ENCODE measurements around the gene MTX2.
A peak's percentile ranks its signal among the peaks of the same experiment; 100 is the strongest.

MTX2 gene

DNA sequence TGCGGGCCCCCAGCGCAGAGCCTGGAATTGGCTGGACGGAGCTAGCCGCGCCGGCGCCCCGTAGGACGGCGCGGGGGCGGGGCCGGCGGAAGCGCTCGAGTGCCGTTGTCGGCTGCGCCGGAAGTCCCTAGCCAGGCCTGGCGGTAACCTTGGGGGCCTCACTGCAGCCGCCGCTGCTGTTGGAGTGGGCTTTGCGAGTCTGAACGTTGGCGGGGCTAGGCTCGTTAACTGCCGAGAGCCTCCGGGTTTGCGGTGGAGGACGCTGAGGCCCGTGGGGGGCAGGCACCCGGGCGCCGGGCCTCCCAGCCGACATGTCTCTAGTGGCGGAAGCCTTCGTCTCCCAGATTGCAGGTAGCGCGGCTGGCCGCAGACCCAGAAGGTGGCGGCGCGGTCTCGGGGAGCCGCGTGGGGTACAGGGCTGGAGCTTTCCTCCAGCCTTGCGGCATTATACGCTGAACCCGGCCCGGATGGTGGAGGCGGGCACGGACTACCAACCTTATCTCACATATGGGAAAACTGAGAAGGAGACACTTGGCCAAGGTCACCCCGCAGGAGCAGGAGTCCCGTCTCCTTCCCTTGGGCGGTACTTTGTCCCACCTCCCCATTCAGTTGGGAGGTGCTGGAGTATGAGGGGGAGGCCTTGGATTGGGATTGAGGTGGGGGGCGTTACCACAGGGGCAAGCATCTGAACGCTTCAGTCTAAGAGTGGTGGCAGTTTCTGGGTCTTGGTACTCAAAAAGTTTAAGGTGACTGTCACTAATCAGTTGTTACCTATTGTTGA, at the start of gene MTX2:
TSS of gene MTX2 (plus strand) at position 124 of the 781 bp plus-strand sequence. CDS start at position 312, 188 bp downstream.
- peak; percentile 27 for DNase-seq (ENCODE audit: low read depth)

DNA sequence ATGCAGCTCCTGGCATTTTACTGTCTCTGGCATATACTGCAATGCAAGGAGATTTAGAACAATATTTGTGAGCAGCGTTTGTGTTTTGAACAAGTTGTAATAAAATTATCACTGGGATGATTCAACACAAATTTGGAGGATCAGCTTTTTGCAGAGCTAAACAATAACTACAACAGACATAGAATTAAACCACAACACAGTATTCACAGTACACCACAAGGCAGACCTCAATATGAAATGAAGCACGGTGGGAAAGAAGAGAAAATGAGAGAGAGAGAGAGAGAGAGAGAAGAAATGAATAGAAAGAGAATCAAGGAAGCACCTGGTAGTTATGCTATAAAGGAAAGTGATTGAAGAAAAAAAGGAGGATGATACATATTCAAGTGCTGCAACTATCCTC, 41.4 kb upstream of the MTX2 start:
- DNase-seq (ENCODE audit: low read depth) = no peak

DNA sequence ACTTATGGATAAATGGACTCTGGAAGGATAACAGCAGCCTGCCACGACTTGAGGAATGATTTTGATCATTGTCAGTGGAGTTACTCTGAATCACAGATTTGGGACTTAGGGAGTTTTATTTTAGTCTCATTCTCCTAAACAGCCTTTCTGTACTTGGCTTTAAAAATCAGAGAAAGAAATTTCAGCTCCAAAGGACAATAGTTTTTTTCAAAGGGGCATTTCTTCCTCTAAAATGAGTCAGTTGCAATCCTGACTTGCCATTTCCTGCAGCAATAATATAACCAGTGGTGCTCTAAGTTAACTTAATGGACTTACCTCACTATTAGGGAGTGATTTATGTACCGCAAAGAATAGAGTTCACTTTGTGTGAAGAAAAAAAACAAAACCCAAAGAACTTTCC, 35.1 kb upstream of the MTX2 start:
- DNase-seq (ENCODE audit: low read depth) = no peak

DNA sequence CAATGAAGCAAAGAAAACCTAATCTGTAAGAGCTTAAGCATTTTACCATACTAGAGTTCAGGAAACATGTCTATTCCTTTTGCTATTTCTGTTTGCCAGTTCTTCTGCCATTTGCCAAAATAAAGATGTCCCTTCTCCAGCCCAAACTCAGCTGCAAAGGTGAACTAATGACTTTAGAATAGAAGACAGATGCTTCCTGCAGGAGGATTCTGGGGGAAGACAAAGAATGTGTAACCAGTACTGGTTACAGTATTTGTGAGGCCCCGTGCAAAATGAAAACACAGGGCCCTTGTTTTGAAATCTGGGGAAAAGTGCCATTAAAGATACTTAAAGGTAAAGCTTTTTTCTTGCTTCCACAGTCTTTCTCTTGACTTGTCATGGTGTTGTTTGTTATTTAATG, 34.3 kb upstream of the MTX2 start:
- DNase-seq (ENCODE audit: low read depth) = no peak

DNA sequence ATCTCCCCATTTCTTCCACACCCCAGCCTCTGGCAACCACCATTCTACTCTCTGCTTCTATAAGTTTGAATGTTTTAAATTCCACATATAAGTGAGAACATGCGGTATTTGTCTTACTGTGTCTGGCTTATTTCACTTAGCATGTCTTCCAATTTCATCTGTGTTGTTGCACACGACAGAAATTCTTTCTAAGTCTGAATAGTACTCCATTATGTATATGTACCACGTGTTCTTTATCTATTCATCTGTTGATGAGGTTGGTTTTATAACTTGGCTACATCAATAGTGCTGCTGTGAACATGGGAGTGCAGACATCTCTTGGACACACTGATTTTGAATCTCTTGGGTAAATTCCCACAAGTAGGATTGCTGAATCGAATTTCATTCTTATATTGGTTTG, 31.8 kb upstream of the MTX2 start:
- DNase-seq (ENCODE audit: low read depth) = no peak

DNA sequence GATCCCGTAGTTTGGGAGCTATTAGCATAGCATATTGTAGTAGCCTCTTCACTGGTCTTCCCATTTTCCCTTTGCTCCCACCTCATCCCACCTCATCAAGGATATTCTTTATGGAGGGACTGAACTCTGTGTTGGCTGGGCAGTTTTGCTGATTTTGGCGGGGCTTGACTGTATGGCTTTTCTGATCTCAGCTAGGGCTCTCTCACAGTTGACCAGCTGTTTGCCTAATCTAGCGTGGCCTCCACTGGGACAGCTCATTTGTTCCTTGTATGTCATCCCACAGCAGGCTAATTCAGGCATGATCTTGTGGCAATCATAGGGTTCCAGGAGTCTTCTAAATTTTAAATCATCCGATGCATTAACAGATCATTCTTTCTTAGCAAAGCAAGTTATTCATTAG, 30.2 kb upstream of the MTX2 start:
- DNase-seq (ENCODE audit: low read depth) = no peak

DNA sequence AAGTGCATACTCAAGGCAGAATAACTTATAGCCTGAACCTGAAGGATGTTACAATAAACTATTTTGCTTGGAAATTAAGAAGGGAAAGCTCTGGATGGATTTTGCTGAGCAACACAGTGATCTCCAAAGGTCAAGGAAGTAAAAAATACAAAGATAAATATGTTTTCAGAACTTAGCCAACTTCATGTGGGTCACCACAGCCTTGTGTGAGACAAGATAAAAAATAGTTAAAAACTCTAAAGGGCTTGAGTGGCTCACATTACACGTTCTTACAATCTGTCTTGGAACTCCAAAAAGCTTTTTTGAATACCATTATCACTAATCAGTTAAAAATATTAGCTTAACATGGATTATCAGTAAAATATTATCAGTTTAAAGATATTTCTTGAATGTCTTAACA, 28.9 kb upstream of the MTX2 start:
- DNase-seq (ENCODE audit: low read depth) = no peak

DNA sequence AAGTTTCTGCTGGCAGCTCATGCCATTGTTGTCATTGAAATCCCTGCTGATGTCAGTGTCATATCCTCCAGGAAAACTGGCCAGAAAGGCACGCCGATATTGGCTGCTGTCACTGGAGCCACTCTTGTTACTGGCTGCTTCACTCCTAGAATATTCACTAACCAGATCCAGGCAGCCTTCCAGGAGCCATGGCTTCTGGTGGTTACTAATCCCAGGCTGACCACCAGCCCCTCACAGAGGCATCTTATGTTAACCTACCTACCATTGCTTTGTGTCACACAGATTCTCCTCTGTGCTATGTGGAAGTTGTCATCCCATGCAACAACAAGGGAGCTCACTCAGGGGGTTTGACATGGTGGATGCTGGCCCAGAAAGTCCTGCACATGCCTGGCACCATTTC, 27.0 kb upstream of the MTX2 start:
- no peak for DNase-seq (ENCODE audit: low read depth)

DNA sequence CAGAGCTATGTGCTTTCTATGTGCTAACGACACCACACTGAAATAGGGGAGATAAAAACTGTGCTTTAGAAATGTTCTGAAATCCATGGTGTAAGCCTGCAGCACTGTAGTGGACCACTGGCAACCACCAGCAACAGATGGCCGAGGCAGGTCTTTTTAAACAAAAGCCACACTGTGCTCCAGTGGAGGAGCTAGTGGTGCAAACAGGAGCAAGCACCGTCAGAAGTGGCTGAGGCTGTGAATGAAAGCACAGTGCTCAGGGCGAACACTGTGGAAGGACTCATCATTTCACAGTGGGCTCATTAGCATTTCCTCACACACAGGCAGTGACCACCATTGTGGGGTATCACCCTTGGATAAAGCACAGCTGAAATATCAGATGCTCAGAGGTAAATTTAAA, 22.9 kb upstream of the MTX2 start:
- no peak for DNase-seq (ENCODE audit: low read depth)

DNA sequence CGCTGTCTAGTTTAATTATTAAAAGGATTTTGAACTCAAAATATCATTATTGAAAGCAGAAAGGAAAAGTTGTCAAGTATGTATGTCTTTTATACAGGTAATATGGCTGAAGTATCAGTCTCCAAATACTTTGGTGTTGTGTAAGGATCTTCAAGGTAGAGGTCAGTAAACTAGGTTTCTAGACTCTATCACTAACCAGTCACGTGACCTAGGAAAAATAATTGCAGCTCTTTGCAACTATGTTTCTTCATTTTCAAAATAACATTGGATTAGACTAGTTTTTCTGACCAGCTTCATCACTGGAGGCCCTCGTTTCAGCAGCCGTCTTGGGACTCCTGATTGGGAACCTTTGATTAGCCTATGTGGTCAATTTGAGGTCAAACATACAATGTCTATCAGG, 21.4 kb upstream of the MTX2 start:
- DNase-seq (ENCODE audit: low read depth) = no peak

DNA sequence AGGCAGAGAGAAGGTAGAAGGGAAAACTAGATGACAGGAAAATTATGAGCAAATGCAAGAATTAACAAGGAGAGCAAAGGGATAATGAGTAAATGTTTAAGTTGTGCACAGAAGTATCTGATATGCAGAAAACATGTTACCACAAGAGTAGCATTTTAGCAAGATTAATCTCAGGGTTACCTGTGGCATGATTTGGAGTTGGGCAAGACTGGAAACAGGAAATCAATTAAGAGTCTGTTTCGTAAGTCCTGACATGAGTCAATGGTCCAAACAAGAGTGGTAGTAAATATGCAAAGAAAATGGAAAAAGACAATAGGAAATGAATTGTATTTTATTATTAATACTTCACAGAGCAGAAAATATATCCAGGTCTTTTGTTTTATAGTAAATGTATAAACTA, 17.3 kb upstream of the MTX2 start:
- DNase-seq (ENCODE audit: low read depth) = no peak

DNA sequence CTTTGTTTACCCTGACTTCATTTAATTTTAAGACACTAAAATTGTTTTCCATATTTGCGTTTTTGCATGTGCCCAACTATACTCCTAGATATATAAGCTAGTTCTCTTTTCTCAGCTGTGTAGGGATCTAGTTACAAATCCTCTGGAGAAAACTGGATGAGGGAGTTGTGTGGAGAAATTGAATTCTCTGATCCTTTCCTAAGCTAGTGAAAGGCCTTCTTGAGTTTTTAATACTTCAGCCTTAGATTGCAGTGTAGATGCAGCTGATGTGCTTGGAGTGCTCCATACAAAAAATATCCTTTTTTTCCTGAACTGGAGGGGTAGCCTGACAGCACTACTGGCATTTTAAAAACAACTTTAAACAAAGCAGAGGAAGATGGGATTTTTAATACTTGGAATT, 8.6 kb upstream of the MTX2 start:
- no peak for DNase-seq (ENCODE audit: low read depth)

DNA sequence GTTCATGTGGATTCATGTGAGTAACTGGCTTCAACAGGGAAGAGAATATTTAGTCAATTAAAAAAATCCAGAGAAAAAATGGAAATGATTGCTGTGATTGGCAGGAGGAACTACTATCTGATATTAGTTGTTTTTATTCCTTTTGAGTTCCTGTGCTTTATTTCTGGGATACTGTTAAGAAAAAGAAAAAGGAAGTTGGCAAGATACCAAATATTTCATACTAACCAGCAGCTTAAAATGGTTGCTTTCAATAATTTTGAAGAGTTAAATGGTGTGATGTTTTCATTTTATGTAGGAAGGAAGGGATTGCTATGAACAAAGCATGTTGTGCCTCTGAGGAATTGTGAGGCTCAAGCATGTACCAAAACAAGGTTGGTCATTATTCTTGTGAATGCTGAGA, 8.1 kb upstream of the MTX2 start:
- no peak for DNase-seq (ENCODE audit: low read depth)

DNA sequence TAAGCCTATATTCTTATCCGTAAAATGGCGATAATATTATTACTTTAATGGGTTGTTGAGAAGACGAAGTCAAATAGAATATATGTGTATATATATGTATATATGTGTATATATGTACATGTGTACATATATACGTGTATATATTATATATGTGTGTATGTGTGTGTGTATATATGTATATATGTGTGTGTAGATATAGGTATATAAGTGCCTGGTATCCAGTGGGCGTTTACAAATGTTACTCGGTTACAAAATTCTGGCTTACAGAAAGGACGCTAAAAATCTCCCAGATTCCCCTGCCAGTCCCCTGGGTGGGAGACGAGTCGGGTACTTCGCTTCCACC, 295 bp upstream of the MTX2 start:
- no peak for DNase-seq (ENCODE audit: low read depth)

DNA sequence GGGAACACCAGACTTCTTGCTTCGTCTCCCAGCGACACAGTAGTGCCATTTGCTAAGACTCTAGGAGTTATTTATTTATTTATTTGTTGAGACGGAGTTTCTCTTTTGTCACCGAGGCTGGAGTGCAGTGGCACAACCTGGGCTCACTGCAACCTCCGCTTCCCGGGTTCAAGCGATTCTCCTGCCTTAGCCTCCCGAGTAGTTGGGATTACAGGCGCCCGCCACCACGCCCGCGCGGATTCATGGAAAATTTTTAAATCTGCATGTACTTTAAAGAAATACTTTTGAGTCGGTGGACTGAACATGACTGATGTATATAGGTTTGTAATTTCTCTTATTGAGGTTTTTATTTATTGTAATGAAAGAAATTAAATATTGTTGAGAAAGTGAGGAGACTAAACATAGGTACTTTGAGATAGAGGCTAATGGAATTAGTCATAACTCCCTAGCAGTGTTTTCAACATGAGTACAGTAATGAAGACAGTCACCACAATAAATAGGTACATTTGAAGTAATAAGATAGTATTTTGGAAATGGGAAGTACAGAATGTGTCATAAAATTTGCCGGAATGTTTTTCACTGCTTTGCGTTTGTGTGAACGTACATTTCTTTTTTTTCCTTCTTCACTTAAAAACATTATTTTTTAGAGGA, 983 bp downstream of the MTX2 start:
- DNase-seq (ENCODE audit: low read depth) = no peak

DNA sequence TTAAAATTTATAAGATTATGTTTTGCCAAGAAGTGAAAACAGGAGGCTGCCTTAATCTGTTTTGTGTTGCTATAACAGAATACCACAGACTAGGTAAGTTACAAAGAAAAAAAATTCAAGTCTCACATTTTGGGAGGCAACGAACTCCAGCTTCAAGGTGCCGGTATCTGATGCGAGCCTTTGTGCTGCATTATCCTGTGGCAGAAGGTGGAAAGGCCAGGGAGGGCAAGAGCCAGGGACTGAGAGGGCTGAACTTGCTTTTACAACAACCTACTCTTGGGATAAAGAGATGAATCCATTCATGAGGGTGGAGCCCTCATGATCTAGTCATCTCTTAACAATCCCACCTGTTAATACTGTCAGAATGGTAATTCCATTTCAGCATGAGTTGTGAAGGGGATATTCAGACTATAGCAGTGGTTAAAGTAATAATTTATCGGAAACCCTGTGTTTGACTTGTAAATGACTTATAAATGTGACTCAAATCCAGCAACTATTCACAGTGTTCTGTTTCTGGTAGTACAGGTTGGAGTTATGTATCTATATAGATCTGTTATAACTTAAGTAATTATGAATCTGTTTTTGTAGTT, 3.7 kb downstream of the MTX2 start:
- DNase-seq (ENCODE audit: low read depth) = no peak

DNA sequence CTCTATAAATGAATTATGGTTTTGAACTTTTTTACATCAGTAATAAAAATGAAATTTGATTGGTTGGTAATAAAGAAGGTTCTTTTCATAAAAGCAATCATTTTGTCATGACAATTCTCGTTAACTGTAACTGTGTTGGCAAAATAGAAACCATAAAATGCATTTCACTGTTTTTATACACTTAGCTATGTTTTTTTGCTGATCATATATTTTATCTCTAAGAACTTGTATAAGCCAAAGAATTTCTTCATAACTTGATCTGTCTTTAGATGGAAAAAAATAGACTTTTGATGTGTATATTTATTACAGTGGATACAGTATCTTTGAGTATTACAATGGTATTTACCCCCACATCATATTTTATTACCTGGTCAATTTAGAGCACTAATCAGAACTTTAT, 9.7 kb downstream of the MTX2 start:
- DNase-seq (ENCODE audit: low read depth) = no peak

DNA sequence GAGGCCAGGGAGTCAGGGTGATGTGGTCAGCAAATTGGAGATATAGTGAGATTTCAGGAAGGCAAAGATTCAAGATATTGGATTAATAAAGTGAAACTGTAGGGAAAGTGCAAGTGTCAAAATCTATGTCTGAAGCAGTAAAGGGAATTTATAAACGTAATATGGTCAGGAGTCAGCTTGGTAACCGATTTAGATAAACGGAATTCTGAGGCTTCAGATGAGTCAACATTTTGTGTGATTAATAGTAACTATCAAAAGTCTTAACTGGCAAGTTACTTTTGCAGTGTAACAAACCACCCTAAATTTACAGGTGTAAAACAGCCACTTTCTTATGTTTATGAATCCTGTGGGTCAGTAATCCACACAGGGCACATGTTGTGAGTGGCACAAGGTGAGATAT, 10.9 kb downstream of the MTX2 start:
- DNase-seq (ENCODE audit: low read depth) = no peak

DNA sequence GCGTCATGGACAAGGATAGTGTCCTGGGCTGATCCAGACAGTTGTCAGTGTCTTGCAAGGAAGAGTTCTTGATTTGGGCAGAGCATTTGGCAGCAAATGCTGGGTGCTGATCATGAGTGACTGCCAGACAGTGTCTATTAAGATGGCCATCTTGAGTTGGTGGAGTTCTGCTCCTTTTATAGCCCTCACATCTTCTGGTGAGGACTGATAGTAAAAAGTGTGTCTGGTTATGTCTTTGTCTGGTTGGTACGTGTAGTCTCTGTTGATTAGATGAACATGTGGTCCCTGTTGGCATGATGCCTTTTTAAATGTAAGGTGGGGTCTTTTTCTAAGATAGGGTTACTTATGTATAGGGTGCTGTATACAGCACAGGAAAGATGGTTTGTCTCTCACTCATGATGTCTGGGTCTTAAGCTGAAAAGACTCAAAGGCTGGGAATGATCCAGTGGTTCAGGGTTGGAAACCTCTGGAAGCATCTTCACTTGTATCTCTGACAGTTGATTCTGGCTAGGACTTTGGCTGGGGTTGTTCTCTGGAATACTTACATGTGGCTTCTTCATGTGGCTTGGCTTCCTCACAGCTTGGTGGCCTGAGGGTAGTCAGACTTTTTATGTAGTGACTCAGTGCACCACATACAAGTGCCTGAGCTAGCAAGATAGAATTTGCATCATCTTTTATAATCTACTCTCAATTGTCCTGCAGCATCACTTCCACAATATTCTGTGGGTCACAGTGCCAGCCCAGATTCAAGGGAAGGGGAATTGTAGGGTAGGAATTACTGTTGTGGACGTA, 11.8 kb downstream of the MTX2 start:
- DNase-seq (ENCODE audit: low read depth) = no peak

DNA sequence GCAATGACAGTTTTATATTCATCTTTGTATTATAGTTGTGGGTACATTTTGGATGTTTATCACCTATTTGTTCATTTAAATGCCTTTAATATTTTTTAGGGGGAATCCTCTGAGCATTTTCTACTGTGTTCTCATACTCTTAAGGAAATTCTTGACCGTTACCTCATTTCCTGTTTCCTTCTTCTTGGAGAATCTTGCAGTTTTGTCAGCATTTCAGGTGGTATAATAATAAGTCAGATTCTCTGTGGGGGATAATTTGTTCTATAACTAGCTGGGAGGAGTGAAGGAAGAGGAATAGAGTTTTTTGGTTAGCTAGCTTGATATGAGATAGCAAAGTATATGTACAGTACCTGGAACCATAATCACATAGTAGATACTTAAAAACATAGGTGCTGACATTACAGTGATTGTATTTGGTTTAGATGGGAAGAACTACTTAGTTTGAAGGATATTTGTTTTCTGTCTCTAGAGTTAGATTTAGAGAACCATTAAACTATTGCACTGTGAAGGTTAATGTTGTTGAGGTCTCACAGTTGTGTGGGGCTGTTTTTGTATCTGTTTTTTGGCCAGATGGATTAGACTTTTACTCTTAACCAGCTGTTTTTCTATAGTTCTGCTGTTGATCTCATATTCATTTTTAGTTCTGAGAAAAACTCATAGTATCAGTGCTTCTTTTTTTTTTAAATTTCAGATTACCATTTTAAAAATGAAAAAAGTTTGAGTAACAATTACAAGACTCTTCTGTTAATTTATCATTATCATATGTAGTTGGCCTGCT, 14.2 kb downstream of the MTX2 start:
- no peak for DNase-seq (ENCODE audit: low read depth)

DNA sequence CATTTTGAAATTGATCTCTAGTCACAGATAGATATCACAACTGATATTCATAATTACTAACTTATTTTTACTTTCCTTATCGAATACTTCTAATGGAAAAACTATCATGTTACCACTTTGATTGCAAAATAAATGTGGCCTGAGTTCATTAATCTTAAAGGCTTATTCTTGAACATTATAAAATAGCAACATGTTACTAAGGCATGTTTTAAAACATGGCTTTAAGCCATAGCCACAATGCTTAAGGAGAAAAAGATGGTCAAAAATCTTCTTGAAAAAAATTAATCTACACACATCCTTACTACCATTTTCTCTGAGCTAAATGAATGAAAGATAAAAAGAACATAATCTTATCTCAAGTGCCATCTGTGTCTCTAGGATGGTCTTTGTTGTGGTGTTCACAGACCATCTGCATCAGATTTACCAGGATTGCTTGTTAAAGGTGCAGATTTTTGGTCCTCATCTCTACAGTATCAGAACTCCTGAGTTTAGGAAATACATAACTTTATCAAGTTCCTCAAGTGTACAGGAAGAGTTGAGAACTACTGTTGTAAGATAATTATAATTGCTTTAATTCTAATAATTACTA, 15.3 kb downstream of the MTX2 start:
- DNase-seq (ENCODE audit: low read depth) = no peak

DNA sequence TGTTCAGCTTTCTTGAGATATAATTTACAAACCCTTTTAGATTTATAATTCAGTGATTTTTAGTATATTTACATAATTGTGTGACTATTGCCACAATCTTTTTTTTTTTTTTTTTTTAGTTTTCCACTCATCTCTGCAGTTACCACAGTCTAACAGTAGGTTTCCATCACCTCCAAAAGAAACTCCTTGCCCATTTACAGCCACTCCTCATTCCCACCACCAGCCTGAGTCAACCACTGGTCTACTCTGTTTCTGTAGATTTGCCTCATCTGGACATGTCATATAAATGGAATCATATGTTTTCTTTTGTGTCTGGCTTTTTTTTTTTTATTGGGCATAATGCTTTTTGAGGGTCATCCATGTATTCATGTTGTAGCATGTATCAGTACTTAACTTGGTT, 16.1 kb downstream of the MTX2 start:
- DNase-seq (ENCODE audit: low read depth) = no peak

All from stimulated activated CD8-positive, alpha-beta memory T cell treated with anti-CD3 and anti-CD28 coated beads, Interleukin-15, amount 100 ng/mL, for 1 hour (primary cell).